ENCODE results near the gene TNF. TPM values are rescaled to one million over a fixed set of nuclear protein-coding genes. Genes with fewer than 3 reads are reported as not detected.

The TNF gene
- total and polyA plus RNA-seq, 2 of the 13 experiments (the other 11 are each of a cell fraction or from before 2014, with no cell fraction given): not detected

DNA sequence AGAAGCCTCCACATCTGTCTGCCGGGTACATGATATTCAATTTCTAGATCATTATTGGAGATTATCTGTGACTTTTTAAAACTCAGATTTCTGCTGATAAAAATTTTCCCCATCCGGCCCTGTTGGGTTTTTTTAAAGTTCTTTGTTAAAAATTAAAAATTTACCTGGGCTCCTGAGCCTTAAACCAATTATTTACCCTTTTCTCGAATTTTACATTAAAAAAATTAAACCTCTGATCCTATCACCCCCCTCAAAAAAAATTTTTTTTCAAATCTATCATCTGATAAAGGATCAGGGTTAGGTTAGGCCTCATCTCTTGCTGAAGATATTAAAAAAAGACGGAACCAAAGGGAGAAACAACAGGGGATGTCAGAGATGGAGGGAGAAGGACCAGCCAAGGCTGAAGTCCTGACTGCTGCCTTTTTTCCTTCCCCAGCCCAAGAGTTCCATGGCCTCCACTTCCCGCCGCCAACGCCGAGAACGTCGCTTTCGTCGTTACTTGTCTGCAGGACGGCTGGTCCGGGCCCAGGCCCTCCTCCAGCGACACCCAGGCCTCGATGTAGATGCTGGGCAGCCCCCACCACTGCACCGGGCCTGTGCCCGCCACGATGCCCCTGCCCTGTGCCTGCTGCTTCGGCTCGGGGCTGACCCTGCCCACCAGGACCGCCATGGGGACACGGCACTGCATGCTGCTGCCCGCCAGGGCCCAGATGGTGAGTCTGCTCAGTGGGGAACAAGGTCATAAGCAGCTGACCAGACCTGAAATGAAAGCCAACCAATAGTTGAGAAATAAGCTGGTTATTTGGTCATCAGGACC, 27.4 kb upstream of the TNF start (continued):
- TF ChIP-seq, protein P1, sequence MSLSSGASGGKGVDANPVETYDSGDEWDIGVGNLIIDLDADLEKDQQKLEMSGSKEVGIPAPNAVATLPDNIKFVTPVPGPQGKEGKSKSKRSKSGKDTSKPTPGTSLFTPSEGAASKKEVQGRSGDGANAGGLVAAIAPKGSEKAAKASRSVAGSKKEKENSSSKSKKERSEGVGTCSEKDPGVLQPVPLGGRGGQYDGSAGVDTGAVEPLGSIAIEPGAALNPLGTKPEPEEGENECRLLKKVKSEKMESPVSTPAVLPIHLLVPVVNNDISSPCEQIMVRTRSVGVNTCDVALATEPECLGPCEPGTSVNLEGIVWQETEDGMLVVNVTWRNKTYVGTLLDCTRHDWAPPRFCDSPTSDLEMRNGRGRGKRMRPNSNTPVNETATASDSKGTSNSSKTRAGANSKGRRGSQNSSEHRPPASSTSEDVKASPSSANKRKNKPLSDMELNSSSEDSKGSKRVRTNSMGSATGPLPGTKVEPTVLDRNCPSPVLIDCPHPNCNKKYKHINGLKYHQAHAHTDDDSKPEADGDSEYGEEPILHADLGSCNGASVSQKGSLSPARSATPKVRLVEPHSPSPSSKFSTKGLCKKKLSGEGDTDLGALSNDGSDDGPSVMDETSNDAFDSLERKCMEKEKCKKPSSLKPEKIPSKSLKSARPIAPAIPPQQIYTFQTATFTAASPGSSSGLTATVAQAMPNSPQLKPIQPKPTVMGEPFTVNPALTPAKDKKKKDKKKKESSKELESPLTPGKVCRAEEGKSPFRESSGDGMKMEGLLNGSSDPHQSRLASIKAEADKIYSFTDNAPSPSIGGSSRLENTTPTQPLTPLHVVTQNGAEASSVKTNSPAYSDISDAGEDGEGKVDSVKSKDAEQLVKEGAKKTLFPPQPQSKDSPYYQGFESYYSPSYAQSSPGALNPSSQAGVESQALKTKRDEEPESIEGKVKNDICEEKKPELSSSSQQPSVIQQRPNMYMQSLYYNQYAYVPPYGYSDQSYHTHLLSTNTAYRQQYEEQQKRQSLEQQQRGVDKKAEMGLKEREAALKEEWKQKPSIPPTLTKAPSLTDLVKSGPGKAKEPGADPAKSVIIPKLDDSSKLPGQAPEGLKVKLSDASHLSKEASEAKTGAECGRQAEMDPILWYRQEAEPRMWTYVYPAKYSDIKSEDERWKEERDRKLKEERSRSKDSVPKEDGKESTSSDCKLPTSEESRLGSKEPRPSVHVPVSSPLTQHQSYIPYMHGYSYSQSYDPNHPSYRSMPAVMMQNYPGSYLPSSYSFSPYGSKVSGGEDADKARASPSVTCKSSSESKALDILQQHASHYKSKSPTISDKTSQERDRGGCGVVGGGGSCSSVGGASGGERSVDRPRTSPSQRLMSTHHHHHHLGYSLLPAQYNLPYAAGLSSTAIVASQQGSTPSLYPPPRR (CRISPR knock-in tag; IDR thresholded peaks at IDR 0.05; ENCODE audit: borderline replicate concordance): no peak
- no peak for TF ChIP-seq ZNF782 (CRISPR knock-in tag; IDR thresholded peaks at IDR 0.05; ENCODE audit: borderline replicate concordance)
- 0 out of 2 replicates have a peak, but pooled peaks have one; percentile 33 for TF ChIP-seq TAF1 (CRISPR knock-in tag; IDR thresholded peaks at IDR 0.05)
- TF ChIP-seq ZNF652 (CRISPR knock-in tag; IDR thresholded peaks at IDR 0.05; ENCODE audit: borderline replicate concordance, low read depth): no peak
- TF ChIP-seq ZNF552 (CRISPR knock-in tag; IDR thresholded peaks at IDR 0.05; ENCODE audit: borderline replicate concordance): peak; percentile 38; the same call in 1 of the 2 replicates
- TF ChIP-seq, protein P2, sequence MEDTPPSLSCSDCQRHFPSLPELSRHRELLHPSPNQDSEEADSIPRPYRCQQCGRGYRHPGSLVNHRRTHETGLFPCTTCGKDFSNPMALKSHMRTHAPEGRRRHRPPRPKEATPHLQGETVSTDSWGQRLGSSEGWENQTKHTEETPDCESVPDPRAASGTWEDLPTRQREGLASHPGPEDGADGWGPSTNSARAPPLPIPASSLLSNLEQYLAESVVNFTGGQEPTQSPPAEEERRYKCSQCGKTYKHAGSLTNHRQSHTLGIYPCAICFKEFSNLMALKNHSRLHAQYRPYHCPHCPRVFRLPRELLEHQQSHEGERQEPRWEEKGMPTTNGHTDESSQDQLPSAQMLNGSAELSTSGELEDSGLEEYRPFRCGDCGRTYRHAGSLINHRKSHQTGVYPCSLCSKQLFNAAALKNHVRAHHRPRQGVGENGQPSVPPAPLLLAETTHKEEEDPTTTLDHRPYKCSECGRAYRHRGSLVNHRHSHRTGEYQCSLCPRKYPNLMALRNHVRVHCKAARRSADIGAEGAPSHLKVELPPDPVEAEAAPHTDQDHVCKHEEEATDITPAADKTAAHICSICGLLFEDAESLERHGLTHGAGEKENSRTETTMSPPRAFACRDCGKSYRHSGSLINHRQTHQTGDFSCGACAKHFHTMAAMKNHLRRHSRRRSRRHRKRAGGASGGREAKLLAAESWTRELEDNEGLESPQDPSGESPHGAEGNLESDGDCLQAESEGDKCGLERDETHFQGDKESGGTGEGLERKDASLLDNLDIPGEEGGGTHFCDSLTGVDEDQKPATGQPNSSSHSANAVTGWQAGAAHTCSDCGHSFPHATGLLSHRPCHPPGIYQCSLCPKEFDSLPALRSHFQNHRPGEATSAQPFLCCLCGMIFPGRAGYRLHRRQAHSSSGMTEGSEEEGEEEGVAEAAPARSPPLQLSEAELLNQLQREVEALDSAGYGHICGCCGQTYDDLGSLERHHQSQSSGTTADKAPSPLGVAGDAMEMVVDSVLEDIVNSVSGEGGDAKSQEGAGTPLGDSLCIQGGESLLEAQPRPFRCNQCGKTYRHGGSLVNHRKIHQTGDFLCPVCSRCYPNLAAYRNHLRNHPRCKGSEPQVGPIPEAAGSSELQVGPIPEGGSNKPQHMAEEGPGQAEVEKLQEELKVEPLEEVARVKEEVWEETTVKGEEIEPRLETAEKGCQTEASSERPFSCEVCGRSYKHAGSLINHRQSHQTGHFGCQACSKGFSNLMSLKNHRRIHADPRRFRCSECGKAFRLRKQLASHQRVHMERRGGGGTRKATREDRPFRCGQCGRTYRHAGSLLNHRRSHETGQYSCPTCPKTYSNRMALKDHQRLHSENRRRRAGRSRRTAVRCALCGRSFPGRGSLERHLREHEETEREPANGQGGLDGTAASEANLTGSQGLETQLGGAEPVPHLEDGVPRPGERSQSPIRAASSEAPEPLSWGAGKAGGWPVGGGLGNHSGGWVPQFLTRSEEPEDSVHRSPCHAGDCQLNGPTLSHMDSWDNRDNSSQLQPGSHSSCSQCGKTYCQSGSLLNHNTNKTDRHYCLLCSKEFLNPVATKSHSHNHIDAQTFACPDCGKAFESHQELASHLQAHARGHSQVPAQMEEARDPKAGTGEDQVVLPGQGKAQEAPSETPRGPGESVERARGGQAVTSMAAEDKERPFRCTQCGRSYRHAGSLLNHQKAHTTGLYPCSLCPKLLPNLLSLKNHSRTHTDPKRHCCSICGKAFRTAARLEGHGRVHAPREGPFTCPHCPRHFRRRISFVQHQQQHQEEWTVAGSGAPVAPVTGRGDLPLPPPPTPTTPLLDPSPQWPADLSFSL (CRISPR knock-in tag; IDR thresholded peaks at IDR 0.05): no peak
- TF ChIP-seq ZNF253 (CRISPR knock-in tag; IDR thresholded peaks at IDR 0.05; ENCODE audit: borderline replicate concordance): peak; percentile 38; the same call in 1 of the 2 replicates
- TF ChIP-seq ZNF121 (CRISPR knock-in tag; IDR thresholded peaks at IDR 0.05): no peak
- TF ChIP-seq ZNF768 (CRISPR knock-in tag; IDR thresholded peaks at IDR 0.05): peak; percentile 72; the same call in 1 of the 2 replicates
- peak; percentile 67; the same call in 1 of the 2 replicates for TF ChIP-seq ZNF567 (CRISPR knock-in tag; IDR thresholded peaks at IDR 0.05; ENCODE audit: borderline replicate concordance)
- no peak for TF ChIP-seq SRSF1 (optimal IDR thresholded peaks at IDR 0.05; ENCODE audit: low read depth, low read length)
- TF ChIP-seq, protein P3, sequence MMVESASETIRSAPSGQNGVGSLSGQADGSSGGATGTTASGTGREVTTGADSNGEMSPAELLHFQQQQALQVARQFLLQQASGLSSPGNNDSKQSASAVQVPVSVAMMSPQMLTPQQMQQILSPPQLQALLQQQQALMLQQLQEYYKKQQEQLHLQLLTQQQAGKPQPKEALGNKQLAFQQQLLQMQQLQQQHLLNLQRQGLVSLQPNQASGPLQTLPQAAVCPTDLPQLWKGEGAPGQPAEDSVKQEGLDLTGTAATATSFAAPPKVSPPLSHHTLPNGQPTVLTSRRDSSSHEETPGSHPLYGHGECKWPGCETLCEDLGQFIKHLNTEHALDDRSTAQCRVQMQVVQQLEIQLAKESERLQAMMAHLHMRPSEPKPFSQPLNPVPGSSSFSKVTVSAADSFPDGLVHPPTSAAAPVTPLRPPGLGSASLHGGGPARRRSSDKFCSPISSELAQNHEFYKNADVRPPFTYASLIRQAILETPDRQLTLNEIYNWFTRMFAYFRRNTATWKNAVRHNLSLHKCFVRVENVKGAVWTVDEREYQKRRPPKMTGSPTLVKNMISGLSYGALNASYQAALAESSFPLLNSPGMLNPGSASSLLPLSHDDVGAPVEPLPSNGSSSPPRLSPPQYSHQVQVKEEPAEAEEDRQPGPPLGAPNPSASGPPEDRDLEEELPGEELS (CRISPR knock-in tag; IDR thresholded peaks at IDR 0.05): no peak
- TF ChIP-seq SETDB1 (CRISPR knock-in tag; IDR thresholded peaks at IDR 0.05; ENCODE audit: borderline replicate concordance): no peak
- no peak for TF ChIP-seq FOXP1 (IDR thresholded peaks at IDR 0.05)
- no peak for TF ChIP-seq FOXP1 (CRISPR knock-in tag; IDR thresholded peaks at IDR 0.05)
- 0 out of 2 replicates have a peak, but pooled peaks have one; percentile 35 for TF ChIP-seq GABPB1 (CRISPR knock-in tag; IDR thresholded peaks at IDR 0.05)
